ENCODE data around the gene ZNF518B. TPM values are rescaled to one million over a fixed set of nuclear protein-coding genes. Genes with fewer than 3 reads are reported as not detected.

The ZNF518B gene
- total RNA-seq, 1 experiment from 2014 or later = 38.7 TPM

- H3K27me3 ChIP-seq (ENCODE audit: insufficient read depth, low read length) = no peaks in the 10 kb centered on the region
- POLR2A ChIA-PET = no interaction called here
- no TSS peak for BruUV-seq (replicated peaks)
These were observed 13.3 kb upstream of the ZNF518B start for GRCh38 chr4:10470505-10470904.

More at GRCh38 chr4:10470505-10470904, 13.3 kb upstream of the ZNF518B start:
- H3K4me1 ChIP-seq (ENCODE audit: control insufficient read depth in 1 of 2, insufficient read depth in 2 of 2, low read length in 2 of 2) = no peaks in the 10 kb centered on the region
- no peaks in the 10 kb centered on the region for H3K79me2 ChIP-seq (ENCODE audit: insufficient read depth, low read length)
- H3K27ac ChIP-seq (ENCODE audit: low read depth, low read length) = no peak overlapping the region
- H3K9ac ChIP-seq (ENCODE audit: low read length) = no peak overlapping the region
- H3K4me2 ChIP-seq (ENCODE audit: low read length) = no peak overlapping the region
- no peak overlapping the region for H3K4me3 ChIP-seq (replicated peaks in 1 of 2; ENCODE audit: low read depth in 1 of 2, low read length in 2 of 2)
- ChIA-PET CTCF (no interaction called here), RAD21 (ENCODE audit: low non-redundant PET in 1 of 2, low total read pairs in 2 of 2, uncharacterized antibody in 2 of 2, unreplicated experiment in 2 of 2) (no interaction called here)
- no peaks in the 10 kb centered on the region for H3K9me3 ChIP-seq (ENCODE audit: control insufficient read depth in 1 of 2, insufficient read depth in 1 of 2, low read depth in 1 of 2, low read length in 2 of 2)
- intact Hi-C loops (cut with micrococcal nuclease) = no loop called here
- H4K20me1 ChIP-seq (ENCODE audit: insufficient read depth) = no peaks in the 10 kb centered on the region
- TF ChIP-seq, protein P1, sequence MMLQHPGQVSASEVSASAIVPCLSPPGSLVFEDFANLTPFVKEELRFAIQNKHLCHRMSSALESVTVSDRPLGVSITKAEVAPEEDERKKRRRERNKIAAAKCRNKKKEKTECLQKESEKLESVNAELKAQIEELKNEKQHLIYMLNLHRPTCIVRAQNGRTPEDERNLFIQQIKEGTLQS (IDR thresholded peaks at IDR 0.05) = no peak
- TF ChIP-seq JUND (IDR thresholded peaks at IDR 0.05) = no peak
- no peak for TF ChIP-seq ZFX (IDR thresholded peaks at IDR 0.05)
- TF ChIP-seq CTCF (IDR thresholded peaks at IDR 0.05 in 2 of 3, conservative IDR thresholded peaks at IDR 0.05 in 1 of 3; ENCODE audit: borderline replicate concordance in 1 of 3, insufficient read depth in 1 of 3, low read depth in 2 of 3, low read length in 2 of 3) = no peak
- TF ChIP-seq ZNF274 (IDR thresholded peaks at IDR 0.05; ENCODE audit: low read depth, low read length) = no peak
- no peak for TF ChIP-seq SIN3A (IDR thresholded peaks at IDR 0.05; ENCODE audit: low read depth)
- TF ChIP-seq, protein P2, sequence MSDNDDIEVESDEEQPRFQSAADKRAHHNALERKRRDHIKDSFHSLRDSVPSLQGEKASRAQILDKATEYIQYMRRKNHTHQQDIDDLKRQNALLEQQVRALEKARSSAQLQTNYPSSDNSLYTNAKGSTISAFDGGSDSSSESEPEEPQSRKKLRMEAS (IDR thresholded peaks at IDR 0.05) = no peak
- no peak for TF ChIP-seq YY1 (IDR thresholded peaks at IDR 0.05; ENCODE audit: extremely low read depth, insufficient replicate concordance, low read depth, low read length)
- TF ChIP-seq EZH2phosphoT487 (IDR thresholded peaks at IDR 0.05; ENCODE audit: borderline replicate concordance) = no peak
- TF ChIP-seq SP1 (IDR thresholded peaks at IDR 0.05; ENCODE audit: low read depth) = no peak
- no peak for TF ChIP-seq CBX3 (IDR thresholded peaks at IDR 0.05; ENCODE audit: low read depth)
- TF ChIP-seq RAD21 (IDR thresholded peaks at IDR 0.05; ENCODE audit: low read depth) = no peak
- no peak for TF ChIP-seq REST (IDR thresholded peaks at IDR 0.05; ENCODE audit: low read depth)
- no peaks in the 10 kb centered on the region for H3K9me2 ChIP-seq (ENCODE audit: insufficient read depth)
- ATAC-seq (no peak), DNase-seq (ENCODE audit: low read depth, low spot score) (no peak)
- no peaks in the 10 kb centered on the region for H3K36me3 ChIP-seq (ENCODE audit: control insufficient read depth in 1 of 2, insufficient read depth in 2 of 2, low read length in 2 of 2)
- no peak overlapping the region for H2AFZ ChIP-seq (ENCODE audit: low read depth, low read length, poor library complexity, severe bottlenecking)
